ENCODE results near the gene HOXA11.

DNA sequence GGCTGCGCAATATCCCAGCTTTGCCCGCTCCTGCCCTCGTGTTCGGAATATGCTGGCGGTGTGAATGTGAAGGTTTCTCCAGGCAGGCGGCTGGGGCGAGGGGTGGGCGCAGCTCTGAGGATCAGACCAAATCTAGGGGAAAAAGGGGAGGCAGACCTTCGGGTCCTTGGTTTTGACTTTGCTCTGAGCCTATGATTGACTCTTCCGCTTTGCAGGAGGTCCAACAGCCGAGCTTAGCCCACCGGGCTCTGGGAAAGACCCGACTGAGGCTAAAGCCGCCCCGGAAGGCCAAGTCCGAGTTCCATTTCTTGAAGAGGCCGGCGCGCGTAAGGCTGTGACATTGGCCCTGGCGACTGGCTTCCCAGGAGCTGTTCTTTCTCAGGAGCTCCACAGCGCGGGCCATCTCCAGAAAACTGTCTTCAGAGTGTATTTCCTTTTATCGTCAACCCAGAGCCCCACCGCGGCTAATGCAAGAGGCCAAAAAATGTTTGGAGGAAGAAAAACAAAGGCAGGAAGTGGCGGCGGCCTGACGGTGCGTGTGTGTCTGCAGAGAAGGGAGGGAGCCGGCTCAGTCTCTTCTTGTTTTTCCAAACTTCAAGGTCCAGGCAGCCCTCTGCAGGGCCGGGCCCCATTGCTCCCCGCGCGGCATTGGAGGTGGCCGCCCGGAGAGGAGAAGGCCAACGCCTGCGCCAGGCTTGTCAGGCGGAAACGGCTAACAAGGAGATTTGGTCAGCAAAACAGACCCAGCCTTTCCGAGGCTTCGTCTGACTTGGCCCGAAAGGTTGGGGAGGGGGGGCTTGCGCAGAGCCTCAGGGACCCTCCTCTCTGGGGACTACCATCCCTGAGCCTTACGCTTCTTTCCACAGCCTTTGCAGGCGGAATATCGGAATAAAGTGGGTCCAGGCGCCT lies 3.6 kb upstream of the HOXA11 start:
- TF ChIP-seq POLR2A (IDR thresholded peaks at IDR 0.05) = no peak
- TF ChIP-seq, protein P1, sequence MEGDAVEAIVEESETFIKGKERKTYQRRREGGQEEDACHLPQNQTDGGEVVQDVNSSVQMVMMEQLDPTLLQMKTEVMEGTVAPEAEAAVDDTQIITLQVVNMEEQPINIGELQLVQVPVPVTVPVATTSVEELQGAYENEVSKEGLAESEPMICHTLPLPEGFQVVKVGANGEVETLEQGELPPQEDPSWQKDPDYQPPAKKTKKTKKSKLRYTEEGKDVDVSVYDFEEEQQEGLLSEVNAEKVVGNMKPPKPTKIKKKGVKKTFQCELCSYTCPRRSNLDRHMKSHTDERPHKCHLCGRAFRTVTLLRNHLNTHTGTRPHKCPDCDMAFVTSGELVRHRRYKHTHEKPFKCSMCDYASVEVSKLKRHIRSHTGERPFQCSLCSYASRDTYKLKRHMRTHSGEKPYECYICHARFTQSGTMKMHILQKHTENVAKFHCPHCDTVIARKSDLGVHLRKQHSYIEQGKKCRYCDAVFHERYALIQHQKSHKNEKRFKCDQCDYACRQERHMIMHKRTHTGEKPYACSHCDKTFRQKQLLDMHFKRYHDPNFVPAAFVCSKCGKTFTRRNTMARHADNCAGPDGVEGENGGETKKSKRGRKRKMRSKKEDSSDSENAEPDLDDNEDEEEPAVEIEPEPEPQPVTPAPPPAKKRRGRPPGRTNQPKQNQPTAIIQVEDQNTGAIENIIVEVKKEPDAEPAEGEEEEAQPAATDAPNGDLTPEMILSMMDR (IDR thresholded peaks at IDR 0.05) = no peak
- TF ChIP-seq POLR2AphosphoS5 (IDR thresholded peaks at IDR 0.05) = no peak
- TF ChIP-seq EP300 (IDR thresholded peaks at IDR 0.05) = no peak
